ENCODE measurements around the gene YES1. TPM values are rescaled to one million over a fixed set of nuclear protein-coding genes. Genes with fewer than 3 reads are reported as not detected.

Gene YES1
- total and polyA plus RNA-seq, 12 donors = 11.5 to 84.1 (median 42.5) TPM

- intact Hi-C loops (cut with DNase I) = no loop called here
- Histone ChIP-seq H3K36me3 (replicated peaks in 1 of 2) (no peaks in the 10 kb centered on the region), H3K27ac (no peak overlapping the region), H3K27me3 (no peaks in the 10 kb centered on the region), H3K4me1 (replicated peaks in 1 of 2) (peaks cover 10 to 40% of the 10 kb centered on the region in 2 donors), H3K4me3 (no peak overlapping the region), H3K9me3 (replicated peaks in 1 of 3) (no peaks in the 10 kb centered on the region)
- DNase-seq = no peak
- 83 to 92% (median 85%) methylated on average over 2 of the region's 2 CpGs for WGBS, 4 donors
- no peak for TF ChIP-seq POLR2A (IDR thresholded peaks at IDR 0.05)
- TF ChIP-seq, protein P1, sequence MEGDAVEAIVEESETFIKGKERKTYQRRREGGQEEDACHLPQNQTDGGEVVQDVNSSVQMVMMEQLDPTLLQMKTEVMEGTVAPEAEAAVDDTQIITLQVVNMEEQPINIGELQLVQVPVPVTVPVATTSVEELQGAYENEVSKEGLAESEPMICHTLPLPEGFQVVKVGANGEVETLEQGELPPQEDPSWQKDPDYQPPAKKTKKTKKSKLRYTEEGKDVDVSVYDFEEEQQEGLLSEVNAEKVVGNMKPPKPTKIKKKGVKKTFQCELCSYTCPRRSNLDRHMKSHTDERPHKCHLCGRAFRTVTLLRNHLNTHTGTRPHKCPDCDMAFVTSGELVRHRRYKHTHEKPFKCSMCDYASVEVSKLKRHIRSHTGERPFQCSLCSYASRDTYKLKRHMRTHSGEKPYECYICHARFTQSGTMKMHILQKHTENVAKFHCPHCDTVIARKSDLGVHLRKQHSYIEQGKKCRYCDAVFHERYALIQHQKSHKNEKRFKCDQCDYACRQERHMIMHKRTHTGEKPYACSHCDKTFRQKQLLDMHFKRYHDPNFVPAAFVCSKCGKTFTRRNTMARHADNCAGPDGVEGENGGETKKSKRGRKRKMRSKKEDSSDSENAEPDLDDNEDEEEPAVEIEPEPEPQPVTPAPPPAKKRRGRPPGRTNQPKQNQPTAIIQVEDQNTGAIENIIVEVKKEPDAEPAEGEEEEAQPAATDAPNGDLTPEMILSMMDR (IDR thresholded peaks at IDR 0.05) = no peak
Observed at GRCh38 chr18:808502-808901, 3.5 kb downstream of the YES1 start.

GRCh38 chr18:808086-808485, 4.0 kb downstream of the YES1 start:
- Histone ChIP-seq H3K27ac (no peak overlapping the region), H3K9me3 (replicated peaks in 1 of 3) (no peaks in the 10 kb centered on the region), H3K36me3 (replicated peaks in 1 of 2) (no peaks in the 10 kb centered on the region), H3K4me1 (replicated peaks in 1 of 2) (peaks cover 10 to 36% of the 10 kb centered on the region in 2 donors), H3K4me3 (no peak overlapping the region), H3K27me3 (no peaks in the 10 kb centered on the region)
- no peak for DNase-seq
- WGBS, 4 donors = 43 to 52% (median 50%) methylated on average over 5 of the region's 5 CpGs
- intact Hi-C loops (cut with DNase I) = no loop called here
- TF ChIP-seq, protein P1 (IDR thresholded peaks at IDR 0.05) = no peak
- TF ChIP-seq POLR2A (IDR thresholded peaks at IDR 0.05) = no peak

- no peak for TF ChIP-seq POLR2A (IDR thresholded peaks at IDR 0.05)
- TF ChIP-seq, protein P1 (IDR thresholded peaks at IDR 0.05) = no peak
- H3K4me3 ChIP-seq = peak overlapping the region in 1 of 4 donors; percentile 29
- no peaks in the 10 kb centered on the region for H3K36me3 ChIP-seq (replicated peaks in 1 of 2)
- H3K4me1 ChIP-seq (replicated peaks in 1 of 2) = peaks cover 10 to 29% of the 10 kb centered on the region in 2 donors
- no peaks in the 10 kb centered on the region for H3K9me3 ChIP-seq (replicated peaks in 1 of 3)
- no peaks in the 10 kb centered on the region for H3K27me3 ChIP-seq
- H3K27ac ChIP-seq = no peak overlapping the region
- 37 to 48% (median 44%) methylated on average over 2 of the region's 2 CpGs for WGBS, 4 donors
- intact Hi-C loops (cut with DNase I) = no loop called here
- DNase-seq = no peak
Observed at GRCh38 chr18:805755-806110, 6.3 kb downstream of the YES1 start.

- H3K4me1 ChIP-seq (replicated peaks in 1 of 2) = peaks cover 10 to 23% of the 10 kb centered on the region in 2 donors
- intact Hi-C loops (cut with DNase I) = no loop called here
- WGBS, 4 donors = 46 to 57% (median 53%) methylated on average over 5 of the region's 5 CpGs
Observed at GRCh38 chr18:805008-805754, 6.9 kb downstream of the YES1 start.

More at GRCh38 chr18:805008-805754, 6.9 kb downstream of the YES1 start:
- Histone ChIP-seq H3K4me3 (peak overlapping the region in 1 of 4 donors; percentile 29), H3K27me3 (no peaks in the 10 kb centered on the region), H3K9me3 (replicated peaks in 1 of 3) (no peaks in the 10 kb centered on the region), H3K36me3 (replicated peaks in 1 of 2) (no peaks in the 10 kb centered on the region), H3K27ac (peak overlapping the region in 1 of 5 donors; percentile 0)
- DNase-seq = no peak
- TF ChIP-seq, protein P1 (IDR thresholded peaks at IDR 0.05) = no peak
- TF ChIP-seq POLR2A (IDR thresholded peaks at IDR 0.05) = no peak
